IMR-90 (cell line): ENCODE measurements around the gene ADM2. TPM values are rescaled to one million over a fixed set of nuclear protein-coding genes. Genes with fewer than 3 reads are reported as not detected.

Experiments
- ATAC-seq: fragments of 200-7000 bp; cut with Tn5 transposase; 2 replicates; pipeline ENCODE4 v1.9.1; 2020; ENCODE audit warnings: low read depth, mild to moderate bottlenecking, moderate library complexity
- BruUV-seq: library from RNA; stranded (reverse); fragments of 400-500 nt; replicated peaks from 2 replicates; lab custom pipeline; 2021; lab: Mats Ljungman, UMichigan
- CTCF ChIA-PET: fragments of 300-600 bp; formaldehyde crosslinking; extraction: SDS; loops from one replicate; lab custom pipeline; 2021; ENCODE audit warnings: antibody characterized with exemption; lab: Yijun Ruan, JAX
- POLR2A ChIA-PET: fragments of 300-600 bp; sonication (Branson Sonifier 250); formaldehyde crosslinking; loops from one replicate; lab custom pipeline; 2022; ENCODE audit warnings: antibody characterized with exemption; ENCODE audit not compliant: unreplicated experiment; lab: Charles Lee
- DNase-seq: peaks from one replicate; pipeline ENCODE4 v3.0.0; 2013
- H2AFZ ChIP-seq: replicated peaks from 2 replicates; pipeline ENCODE3; 2013; ENCODE audit warnings: low read length, mild to moderate bottlenecking; ENCODE audit not compliant: poor library complexity
- H2AK5ac ChIP-seq: 2 replicates; pipeline ENCODE4 v1.6.1; 2013; ENCODE audit warnings: low read depth, low read length, inconsistent platforms
- H2AK9ac ChIP-seq: replicated peaks from 2 replicates; pipeline ENCODE3; 2013; ENCODE audit warnings: mild to moderate bottlenecking, low read depth, low read length, moderate library complexity; ENCODE audit not compliant: poor library complexity
- H2BK120ac ChIP-seq: 2 replicates; pipeline ENCODE4 v1.6.1; 2013; ENCODE audit warnings: low read depth, low read length, inconsistent platforms
- H2BK15ac ChIP-seq: 3 replicates; pipeline ENCODE4 v1.6.1; 2013; ENCODE audit warnings: low read depth, low read length, inconsistent platforms
- H2BK20ac ChIP-seq: 2 replicates; pipeline ENCODE4 v1.6.1; 2013; ENCODE audit warnings: low read depth, mild to moderate bottlenecking, inconsistent platforms, low read length, moderate library complexity
- H2BK5ac ChIP-seq: 2 replicates; pipeline ENCODE4 v1.6.1; 2013; ENCODE audit warnings: mild to moderate bottlenecking, low read depth, low read length, inconsistent platforms; ENCODE audit not compliant: poor library complexity, severe bottlenecking
- H3K14ac ChIP-seq: replicated peaks from 2 replicates; pipeline ENCODE4 v1.6.1; 2013; ENCODE audit warnings: low read depth, low read length, inconsistent platforms
- H3K18ac ChIP-seq: 2 replicates; pipeline ENCODE4 v1.6.1; 2013; ENCODE audit warnings: low read depth, low read length, control low read depth
- H3K23ac ChIP-seq: 2 replicates; pipeline ENCODE4 v1.6.1; 2013; ENCODE audit warnings: low read depth, low read length, inconsistent platforms
- H3K27ac ChIP-seq: 2 replicates; pipeline ENCODE4 v1.5.1; 2013; ENCODE audit warnings: mild to moderate bottlenecking, control low read depth, low read length; ENCODE audit not compliant: insufficient read depth
- H3K27me3 ChIP-seq: 2 replicates; pipeline ENCODE4 v1.6.1; 2013; ENCODE audit warnings: low read length; ENCODE audit not compliant: control insufficient read depth, insufficient read depth
- H3K36me3 ChIP-seq: 2 replicates; pipeline ENCODE4 v1.6.1; 2013; ENCODE audit warnings: low read length, mixed read lengths; ENCODE audit not compliant: control insufficient read depth, insufficient read depth
- H3K4ac ChIP-seq: 2 replicates; pipeline ENCODE4 v1.6.1; 2013; ENCODE audit warnings: low read depth, low read length, inconsistent platforms
- H3K4me1 ChIP-seq: 2 replicates; pipeline ENCODE4 v1.6.1; 2013; ENCODE audit warnings: low read length, mixed read lengths; ENCODE audit not compliant: control insufficient read depth, insufficient read depth
- H3K4me2 ChIP-seq: 2 replicates; pipeline ENCODE4 v1.6.1; 2013; ENCODE audit warnings: low read depth, mild to moderate bottlenecking, control low read depth, low read length, moderate library complexity
- H3K4me3 ChIP-seq: 2 replicates; pipeline ENCODE4 v1.5.1; 2013; ENCODE audit warnings: low read depth, mild to moderate bottlenecking, control low read depth, low read length, moderate library complexity; ENCODE audit not compliant: insufficient read depth
- H3K56ac ChIP-seq: 2 replicates; pipeline ENCODE4 v1.6.1; 2013; ENCODE audit warnings: low read length, inconsistent platforms; ENCODE audit not compliant: insufficient read depth; ENCODE audit errors: extremely low read depth
- H3K79me1 ChIP-seq, 2 experiments: 2 replicates each; pipeline ENCODE4 v1.6.1; 2013; ENCODE audit warnings: low read length in 2 of 2, inconsistent platforms in 1 of 2, low read depth in 1 of 2
- H3K9ac ChIP-seq: 2 replicates; pipeline ENCODE4 v1.6.1; 2013; ENCODE audit warnings: low read depth, low read length, control low read depth
- H3K9me1 ChIP-seq: 2 replicates; pipeline ENCODE4 v1.6.1; 2013; ENCODE audit warnings: low read length, inconsistent platforms; ENCODE audit not compliant: insufficient read depth
- H3K9me3 ChIP-seq: 2 replicates; pipeline ENCODE4 v1.6.1; 2013; ENCODE audit warnings: low read length; ENCODE audit not compliant: control insufficient read depth, insufficient read depth
- H4K20me1 ChIP-seq: 2 replicates; pipeline ENCODE4 v1.6.1; 2013; ENCODE audit warnings: low read length, inconsistent platforms; ENCODE audit not compliant: insufficient read depth
- H4K5ac ChIP-seq: 2 replicates; pipeline ENCODE4 v1.6.1; 2013; ENCODE audit warnings: mild to moderate bottlenecking, low read depth, low read length, control low read depth
- H4K8ac ChIP-seq, 2 experiments: 2 replicates each; pipeline ENCODE4 v1.6.1; 2013; ENCODE audit warnings: low read depth in 2 of 2, low read length in 2 of 2, control low read depth in 1 of 2, inconsistent platforms in 1 of 2
- H4K91ac ChIP-seq: 2 replicates; pipeline ENCODE4 v1.6.1; 2013; ENCODE audit warnings: low read depth, low read length, inconsistent platforms; ENCODE audit not compliant: insufficient read depth
- BHLHE40 ChIP-seq: fragments of 150-350 bp; IDR thresholded peaks from 2 replicates; pipeline ENCODE4 v1.6.1; 2016; ENCODE audit warnings: mild to moderate bottlenecking, low read depth, low read length
- CHD1 ChIP-seq: IDR thresholded peaks from 2 replicates; pipeline ENCODE4 v1.6.1; 2012; ENCODE audit warnings: low read depth, low read length, improper control_type of control experiment
- FOS ChIP-seq: fragments of 150-350 bp; IDR thresholded peaks from 2 replicates; pipeline ENCODE4 v1.6.1; 2016; ENCODE audit warnings: low read depth, low read length
- MAZ ChIP-seq: IDR thresholded peaks from 2 replicates; pipeline ENCODE4 v1.6.1; 2012; ENCODE audit warnings: low read depth, mild to moderate bottlenecking, low read length, improper control_type of control experiment, moderate library complexity, borderline replicate concordance
- NFE2L2 ChIP-seq: fragments of 150-350 bp; IDR thresholded peaks from 2 replicates; pipeline ENCODE4 v1.6.1; 2016; ENCODE audit warnings: low read depth, mild to moderate bottlenecking, low read length
- RAD21 ChIP-seq: IDR thresholded peaks from 2 replicates; pipeline ENCODE4 v1.6.1; 2012; ENCODE audit warnings: low read length, improper control_type of control experiment
- WGBS, 2 experiments: methylation state at CpG; one replicate each; pipeline versions ENCODE4 v1.1.5 to v1.1.7; 2013; ENCODE audit warnings: missing lambda C conversion rate in 2 of 2; ENCODE audit not compliant: insufficient read length in 1 of 2; ENCODE audit errors: extremely low coverage in 2 of 2; 5-methylcytosine and 5-hydroxymethylcytosine counted together
- dilution Hi-C: fragments of 300-500 bp; cut with HindIII; formaldehyde crosslinking; loops from one replicate; pipeline ENCODE4 v1.14.3; 2018; ENCODE audit warnings: low sequenced_read_pairs; ENCODE audit not compliant: unreplicated experiment
- in situ Hi-C: fragments of 300-500 bp; cut with MboI; formaldehyde crosslinking; loops from 3 replicates; pipeline ENCODE4 v1.14.3; 2019; ENCODE audit warnings: low sequenced_read_pairs, inconsistent platforms, mixed read lengths
- intact Hi-C: fragments of 100-400 bp; cut with micrococcal nuclease; formaldehyde crosslinking; loops from 2 replicates; pipeline ENCODE4 v1.10.0; 2022
- polyA plus RNA-seq, 3 experiments: library from polyadenylated mRNA; depleted of rRNA; stranded (reverse); fragments of >200 nt; gene quantifications; 2 replicates each; pipeline ENCODE4 v1.2.3, GENCODE V29; 2012; ENCODE audit warnings: low replicate concordance in 1 of 3
- total RNA-seq: library from RNA; depleted of rRNA; stranded (reverse); fragments of >200 nt; gene quantifications from 2 replicates; pipeline ENCODE4 v1.2.3, GENCODE V29; 2012
- TF ChIP-seq, protein P1 (sequence below): fragments of 150-350 bp; IDR thresholded peaks from 2 replicates; pipeline ENCODE4 v1.6.1; 2016; ENCODE audit warnings: low read depth, mild to moderate bottlenecking, low read length, moderate library complexity, borderline replicate concordance

The ADM2 gene
- total and polyA plus RNA-seq, 2 of the 4 experiments (the other 2 are of a cell fraction), result 0.18 to 2.3 TPM

DNA sequence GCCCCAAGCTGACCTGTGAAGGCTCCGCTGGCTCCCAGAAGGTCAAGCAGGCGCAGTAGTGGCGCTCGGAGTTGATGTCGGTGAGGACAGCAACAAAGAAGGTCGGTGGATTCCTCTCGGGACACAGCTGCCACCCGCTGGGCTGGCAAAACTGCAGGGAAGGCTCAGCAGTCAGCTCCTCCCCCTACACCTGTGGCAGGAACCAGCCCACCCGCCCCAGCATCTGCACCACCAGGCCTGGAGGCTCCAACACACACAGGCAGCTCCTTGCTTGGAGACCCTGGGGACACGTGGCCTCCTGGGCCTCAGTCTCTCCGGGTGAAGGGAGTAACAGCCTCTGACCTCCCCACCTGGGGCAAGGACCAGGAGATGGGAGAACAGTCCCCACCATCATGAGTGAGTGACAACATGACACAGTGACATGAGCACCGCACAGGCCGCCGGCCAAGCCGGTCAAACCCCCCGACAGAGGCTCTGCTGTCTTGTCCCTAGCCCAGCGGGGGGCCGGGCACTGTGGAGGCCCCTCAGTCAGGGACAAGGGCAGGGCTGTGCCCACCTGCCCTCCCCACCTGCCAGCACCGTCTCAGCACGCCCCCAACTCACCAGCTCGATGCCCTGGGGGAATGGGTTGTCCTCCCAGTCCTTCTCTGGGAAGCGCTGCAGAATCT, 13.4 kb upstream of the ADM2 start:
- H4K5ac ChIP-seq, result no peak overlapping the region
- H3K79me1 ChIP-seq, result peaks cover 21 to 63% of the 10 kb centered on the region in 2 experiments; a peak in 3 of 4 replicates
- no peak overlapping the region for H2BK5ac ChIP-seq
- no peaks in the 10 kb centered on the region for H3K27me3 ChIP-seq
- no peak overlapping the region for H3K23ac ChIP-seq
- no peak overlapping the region for H3K4me3 ChIP-seq
- H2BK20ac ChIP-seq, result no peak overlapping the region
- no TSS peak for BruUV-seq
- H3K18ac ChIP-seq, result no peak overlapping the region
- no peak overlapping the region for H2AK5ac ChIP-seq
- TF ChIP-seq, protein P1, sequence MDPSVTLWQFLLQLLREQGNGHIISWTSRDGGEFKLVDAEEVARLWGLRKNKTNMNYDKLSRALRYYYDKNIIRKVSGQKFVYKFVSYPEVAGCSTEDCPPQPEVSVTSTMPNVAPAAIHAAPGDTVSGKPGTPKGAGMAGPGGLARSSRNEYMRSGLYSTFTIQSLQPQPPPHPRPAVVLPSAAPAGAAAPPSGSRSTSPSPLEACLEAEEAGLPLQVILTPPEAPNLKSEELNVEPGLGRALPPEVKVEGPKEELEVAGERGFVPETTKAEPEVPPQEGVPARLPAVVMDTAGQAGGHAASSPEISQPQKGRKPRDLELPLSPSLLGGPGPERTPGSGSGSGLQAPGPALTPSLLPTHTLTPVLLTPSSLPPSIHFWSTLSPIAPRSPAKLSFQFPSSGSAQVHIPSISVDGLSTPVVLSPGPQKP, result no peak
- TF ChIP-seq NFE2L2 (no peak), BHLHE40 (no peak), RAD21 (no peak), CHD1 (no peak), MAZ (no peak), FOS (no peak)
- no peak overlapping the region for H3K56ac ChIP-seq
- no peak for ATAC-seq
- ChIA-PET CTCF (no interaction called here), POLR2A (no interaction called here)
- dilution Hi-C loops, result no loop called here
- intact Hi-C loops, result no loop called here
- H4K20me1 ChIP-seq, result peaks cover 53% of the 10 kb centered on the region
- H2BK15ac ChIP-seq, result no peak overlapping the region
- H2AK9ac ChIP-seq, result no peak overlapping the region
- peaks cover 15% of the 10 kb centered on the region for H3K4me1 ChIP-seq
- no peak overlapping the region for H3K27ac ChIP-seq
- H4K91ac ChIP-seq, result no peak overlapping the region
- no peak overlapping the region for H3K4me2 ChIP-seq
- no peak overlapping the region for H3K14ac ChIP-seq
- no peaks in the 10 kb centered on the region for H3K9me3 ChIP-seq
- H4K8ac ChIP-seq, result no peak overlapping the region
- no peak overlapping the region for H2BK120ac ChIP-seq
- H3K4ac ChIP-seq, result no peak overlapping the region
- H3K36me3 ChIP-seq, result peaks cover 51% of the 10 kb centered on the region
- 90% methylated on average over 7 of the region's 22 CpGs; no CpG with 5 or more reads in 1 of the 2 experiments for WGBS, 2 experiments
- in situ Hi-C loops, result no loop called here
- H2AFZ ChIP-seq, result no peak overlapping the region
- no peak for DNase-seq
- H3K9me1 ChIP-seq, result peaks cover 15% of the 10 kb centered on the region
- no peak overlapping the region for H3K9ac ChIP-seq
